Measurements from ENCODE around the gene RBM33.
A peak's percentile ranks its signal among the peaks of the same experiment; 100 is the strongest.
"Not testable (repeated sequence)": the region's sequence is repeated elsewhere in the genome, so short reads cannot be mapped to it uniquely, and the experiment has no call there.

RBM33 gene

GRCh38 chr7:155665957-155666287 lies 21.5 kb downstream of the RBM33 start:
- no peak for DNase-seq

- no peak for DNase-seq
Measured at GRCh38 chr7:155667241-155667829, 22.9 kb downstream of the RBM33 start.

GRCh38 chr7:155669717-155670505 lies 25.4 kb downstream of the RBM33 start:
- DNase-seq = peak; percentile 48

GRCh38 chr7:155670521-155670920 lies 26.1 kb downstream of the RBM33 start:
- DNase-seq = peak; percentile 45

- no peak for DNase-seq
Measured at GRCh38 chr7:155674556-155674955, 30.1 kb downstream of the RBM33 start.

GRCh38 chr7:155676052-155676451 lies 31.6 kb downstream of the RBM33 start:
- no peak for DNase-seq

- no peak for DNase-seq
Measured at GRCh38 chr7:155677688-155678087, 33.2 kb downstream of the RBM33 start.

GRCh38 chr7:155680124-155680523 lies 35.7 kb downstream of the RBM33 start:
- DNase-seq = no peak

- no peak for DNase-seq
Measured at GRCh38 chr7:155680864-155681263, 36.4 kb downstream of the RBM33 start.

- DNase-seq = no peak
Measured at GRCh38 chr7:155681663-155682062, 37.2 kb downstream of the RBM33 start.

- DNase-seq = no peak
Measured at GRCh38 chr7:155682484-155682883, 38.0 kb downstream of the RBM33 start.

- DNase-seq = no peak
Measured at GRCh38 chr7:155683098-155683497, 38.6 kb downstream of the RBM33 start.

- no peak for DNase-seq
Measured at GRCh38 chr7:155683714-155684113, 39.3 kb downstream of the RBM33 start.

GRCh38 chr7:155684543-155684942 lies 40.1 kb downstream of the RBM33 start:
- no peak for DNase-seq

GRCh38 chr7:155685070-155685790 lies 40.8 kb downstream of the RBM33 start:
- DNase-seq = no peak

GRCh38 chr7:155685791-155686160 lies 41.3 kb downstream of the RBM33 start:
- no peak for DNase-seq

- not testable (repeated sequence) for DNase-seq
Measured at GRCh38 chr7:155686620-155687324, 42.3 kb downstream of the RBM33 start.

GRCh38 chr7:155688237-155688636 lies 43.8 kb downstream of the RBM33 start:
- not testable (repeated sequence) for DNase-seq

GRCh38 chr7:155690655-155691054 lies 46.2 kb downstream of the RBM33 start:
- not testable (repeated sequence) for DNase-seq

GRCh38 chr7:155692317-155692716 lies 47.9 kb downstream of the RBM33 start:
- no peak for DNase-seq

- no peak for DNase-seq
Measured at GRCh38 chr7:155693826-155694225, 49.4 kb downstream of the RBM33 start.

- DNase-seq = no peak
Measured at GRCh38 chr7:155694851-155695250, 50.4 kb downstream of the RBM33 start.

- DNase-seq = no peak
Measured at GRCh38 chr7:155696747-155697146, 52.3 kb downstream of the RBM33 start.

- DNase-seq = no peak
Measured at GRCh38 chr7:155698633-155699032, 54.2 kb downstream of the RBM33 start.
